OCI-LY1 (cell line): ENCODE data around the gene GSC.

Experiments
- CTCF ChIP-seq: fragments of 200-600 bp; sonication (generic), shearing (Covaris generic); IDR thresholded peaks from 2 replicates; pipeline ENCODE4 v1.5.1; 2017; ENCODE audit warnings: mild to moderate bottlenecking, antibody characterized with exemption, low read length, moderate library complexity, mixed read lengths
- EZH2 ChIP-seq: fragments of 200-600 bp; sonication (generic), shearing (Covaris generic); IDR thresholded peaks from 2 replicates; pipeline ENCODE4 v1.8.0; 2017; ENCODE audit warnings: borderline replicate concordance, mixed run types, mild to moderate bottlenecking, antibody characterized with exemption, low read length, moderate library complexity, mixed read lengths

GRCh38 chr14:94775091-94775870 lies 5.4 kb upstream of the GSC start:
- TF ChIP-seq CTCF, result no peak
- no peak for TF ChIP-seq EZH2
